Renal pelvis (tissue), 4 donors: ENCODE results near the gene PDS5B. TPM values are rescaled to one million over a fixed set of nuclear protein-coding genes. Genes with fewer than 3 reads are reported as not detected.
"Not testable (repeated sequence)": the region's sequence is repeated elsewhere in the genome, so short reads cannot be mapped to it uniquely, and the experiment has no call there.

Source experiments
- DNase-seq: peaks from one replicate; pipeline ENCODE4 v3.0.0-alpha.2; 2013
- polyA plus RNA-seq, 3 donors: library from polyadenylated mRNA; unstranded; fragments of 120-200 nt; gene quantifications; one replicate each; pipeline ENCODE4 v1.2.1, GENCODE V29; 2013; ENCODE audit not compliant: insufficient read length in 3 of 3

PDS5B gene
- polyA plus RNA-seq, 3 donors, result 64.3 to 71.9 (median 69.1) TPM

DNA sequence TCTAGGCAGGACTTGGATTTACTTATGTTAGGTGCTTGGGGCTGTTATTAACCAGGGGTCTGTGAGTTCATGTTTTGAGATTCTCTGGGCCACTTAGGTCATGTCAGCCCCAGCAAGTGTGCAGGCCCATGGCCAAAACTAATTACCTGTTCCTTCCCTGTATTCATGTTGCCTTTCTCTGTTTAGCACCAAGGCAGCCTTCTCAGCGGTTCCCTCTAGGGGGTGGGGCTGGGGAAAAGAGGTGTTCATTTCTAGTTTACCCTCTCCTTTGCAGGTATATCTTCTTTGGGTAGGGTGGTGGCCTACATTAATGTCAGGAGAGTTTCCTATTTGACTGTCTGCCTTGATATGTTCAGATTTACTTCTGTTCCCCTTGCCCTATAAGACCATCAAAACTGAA is 61.7 kb downstream of the PDS5B start:
- no peak for DNase-seq

DNA sequence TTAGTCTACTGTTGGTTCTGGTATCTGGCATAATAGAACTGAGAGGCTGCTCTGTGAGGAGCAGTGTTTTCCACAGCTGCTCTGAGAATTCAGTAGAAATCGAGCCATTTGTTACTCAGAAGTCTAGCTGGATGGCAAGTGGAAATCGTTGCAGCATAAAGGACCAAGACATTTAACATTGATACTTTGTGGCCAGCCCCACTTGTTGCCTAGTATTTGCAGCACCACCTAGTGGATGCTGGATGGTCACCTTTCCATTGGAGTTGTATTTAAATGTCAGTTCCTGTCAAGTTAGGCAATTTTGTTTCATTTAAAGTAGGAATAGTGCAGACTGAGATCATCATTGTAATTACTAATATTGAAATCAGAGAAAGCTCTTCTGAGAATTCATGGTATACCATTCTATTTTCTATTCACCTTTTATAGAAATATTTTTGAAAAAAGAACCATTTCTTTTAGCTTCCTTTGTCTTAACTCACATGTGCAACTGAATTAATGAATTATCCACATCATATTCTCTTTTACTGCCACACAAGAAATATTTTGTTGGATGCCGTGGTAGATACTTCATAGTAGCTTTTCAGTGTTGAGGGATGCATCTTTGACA is 64.6 kb downstream of the PDS5B start:
- DNase-seq, result peak; percentile 39

DNA sequence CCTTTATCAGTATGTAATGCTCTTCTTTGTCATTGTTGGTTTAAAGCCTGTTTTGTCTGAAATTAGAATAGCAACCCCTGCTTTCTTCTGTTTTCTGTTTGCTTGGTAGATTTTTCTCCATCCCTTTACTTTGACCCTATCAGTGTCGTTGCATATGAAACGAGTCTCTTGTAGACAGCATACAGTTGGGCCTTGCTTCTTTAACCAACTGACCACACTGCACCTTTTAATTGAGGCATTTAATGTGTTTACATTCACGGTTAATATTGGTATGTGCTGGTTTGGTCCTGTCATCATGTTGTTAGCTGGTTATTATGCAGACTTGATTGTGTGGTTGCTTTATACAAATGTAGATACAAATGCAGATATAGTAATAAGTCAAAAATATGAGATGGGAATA is 71.1 kb downstream of the PDS5B start:
- no peak for DNase-seq

DNA sequence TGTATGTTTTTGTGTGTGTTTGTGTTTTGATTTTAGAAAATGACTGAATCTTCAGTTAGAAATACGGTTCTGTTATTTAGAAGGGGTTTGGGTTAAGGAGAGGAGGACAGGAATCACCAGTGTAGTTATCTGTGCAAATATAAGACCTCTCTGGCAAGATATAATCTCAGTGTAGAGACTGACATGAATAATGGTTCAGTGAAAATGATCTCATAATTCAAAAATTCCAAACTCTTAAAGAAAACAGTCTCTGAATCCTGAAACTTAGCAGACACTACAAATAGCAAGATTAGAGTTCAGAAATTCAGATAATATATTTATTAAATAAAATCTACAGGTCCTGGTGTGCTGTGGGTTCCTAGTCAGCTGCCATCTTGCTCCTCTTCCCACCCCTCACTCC is 73.5 kb downstream of the PDS5B start:
- DNase-seq, result no peak

DNA sequence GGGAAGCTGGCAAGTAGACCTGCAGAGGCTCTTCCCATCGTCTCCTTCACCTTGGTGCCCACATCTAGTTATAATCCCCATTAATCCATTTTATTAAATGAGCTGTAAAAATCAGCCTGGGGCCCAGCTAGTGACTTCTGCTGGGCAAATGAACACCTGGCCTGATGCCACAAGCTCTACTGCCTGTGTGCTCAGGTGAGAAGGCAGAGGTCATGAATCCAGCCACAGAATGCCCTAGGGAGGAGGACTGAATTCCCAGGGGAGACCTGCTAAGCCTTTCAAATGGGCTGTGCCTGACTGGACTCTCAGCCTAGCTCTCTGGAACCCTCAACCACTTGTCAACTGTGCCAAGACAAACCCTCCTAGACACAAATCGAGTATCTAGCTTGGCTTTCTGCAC is 74.0 kb downstream of the PDS5B start:
- DNase-seq, result no peak

DNA sequence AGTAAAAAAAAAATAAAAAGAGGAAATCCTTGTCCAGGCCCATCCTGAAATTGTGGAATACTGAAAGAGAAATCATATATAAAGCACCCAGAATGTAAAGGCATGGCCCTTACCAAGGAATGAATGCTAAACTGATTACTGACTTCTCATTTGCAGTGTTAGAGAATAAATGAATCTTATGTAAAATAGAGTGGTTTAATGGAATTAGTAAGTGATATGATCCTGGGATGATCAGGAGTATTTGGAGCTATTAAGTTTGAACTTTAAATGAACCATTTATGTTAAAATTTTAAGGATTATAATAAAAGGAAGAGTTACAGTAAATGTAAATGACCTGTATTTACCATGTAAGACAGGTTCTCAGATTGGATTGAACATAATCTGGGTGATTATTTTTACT is 75.4 kb downstream of the PDS5B start:
- DNase-seq, result no peak

DNA sequence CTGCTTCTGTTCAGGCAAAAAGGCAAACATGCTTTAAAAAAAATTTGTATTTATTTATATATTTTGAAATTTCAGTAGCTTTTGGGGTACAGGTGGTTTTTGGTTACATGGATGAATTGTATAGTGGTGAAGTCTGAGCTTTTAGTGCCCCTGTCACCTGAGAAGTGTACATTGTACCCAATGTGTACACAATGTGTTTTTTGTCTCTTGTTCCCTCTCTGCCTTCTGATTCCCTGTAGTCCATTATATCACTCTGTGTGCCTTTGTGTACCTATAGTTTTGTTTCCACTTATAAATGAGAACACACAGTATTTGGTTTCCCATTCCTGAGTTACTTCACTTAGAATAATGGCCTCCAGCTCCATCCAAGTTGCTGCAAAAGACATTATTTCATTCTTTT is 77.4 kb downstream of the PDS5B start:
- no peak for DNase-seq

DNA sequence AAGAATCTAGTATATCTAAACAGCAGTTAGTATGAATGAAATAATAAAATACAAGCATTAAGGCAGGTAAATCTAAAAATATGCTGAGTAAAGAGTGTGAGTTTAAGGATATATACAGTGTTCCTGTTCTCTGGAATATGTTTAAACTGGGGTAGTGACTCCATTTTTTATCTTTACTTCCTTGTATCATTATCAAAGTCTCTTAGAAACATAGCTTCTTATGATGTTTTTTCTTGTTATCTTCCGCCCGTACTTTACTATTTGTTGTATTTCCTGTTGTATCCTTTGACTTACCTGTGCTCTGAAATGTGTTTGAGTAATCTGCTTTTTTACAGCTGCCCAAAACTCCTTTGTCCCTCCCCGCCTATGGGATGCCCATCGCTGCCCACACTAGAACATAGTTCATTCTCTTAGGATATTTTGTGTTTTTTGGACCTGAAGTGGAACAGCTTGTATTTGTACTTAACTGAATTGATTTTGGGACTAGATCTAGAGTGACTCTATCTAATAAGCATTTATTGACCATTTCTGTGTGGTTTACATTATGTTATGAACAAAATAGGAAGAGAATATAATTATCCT is 80.8 kb downstream of the PDS5B start:
- no peak for DNase-seq

DNA sequence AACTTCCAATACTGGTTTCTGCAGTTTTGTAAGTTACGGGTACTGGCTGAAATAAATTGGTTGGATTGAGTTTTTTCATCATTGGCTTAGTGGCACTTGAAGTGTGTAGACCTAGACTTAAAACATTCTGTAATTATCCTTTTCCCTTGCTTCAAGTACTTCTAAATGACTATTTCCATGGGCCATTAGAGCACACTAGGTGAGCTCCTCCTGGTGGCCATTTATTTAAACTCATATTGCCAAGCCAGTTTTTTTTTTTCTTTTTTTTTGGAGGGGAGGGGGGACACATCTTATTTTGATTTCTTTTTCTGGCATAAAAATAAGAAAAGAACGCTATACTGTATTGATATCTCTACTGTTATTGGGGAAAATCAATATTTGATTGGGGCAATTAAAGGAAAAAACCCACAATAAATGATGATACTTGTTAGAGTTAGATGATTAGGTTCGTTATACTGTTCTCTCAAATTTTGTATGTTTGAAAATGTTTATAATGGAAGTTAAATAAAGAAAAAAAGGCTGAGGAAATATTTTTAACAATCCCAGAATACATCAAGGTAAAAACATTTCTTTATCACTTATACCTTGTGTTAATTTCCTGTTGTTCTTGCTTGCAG is 82.9 kb downstream of the PDS5B start:
- DNase-seq, result peak; percentile 26

DNA sequence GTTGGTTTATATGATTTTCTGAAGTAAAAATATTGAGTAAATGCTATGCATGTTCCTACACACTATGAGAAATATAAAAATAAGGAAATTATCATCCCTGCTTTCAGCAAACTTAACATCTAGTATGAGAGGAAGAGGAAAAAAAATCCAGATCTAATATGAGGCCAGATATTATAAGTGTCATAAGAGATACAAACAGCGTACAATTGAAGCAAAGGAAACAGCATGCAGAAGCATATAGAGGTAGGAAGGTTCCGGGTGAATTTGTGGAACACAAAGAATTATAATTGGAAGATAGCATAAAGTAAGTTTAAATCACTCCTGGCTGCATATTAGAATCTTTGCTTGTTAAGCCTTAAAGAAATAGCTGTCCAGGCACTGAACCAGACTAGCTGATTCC is 88.3 kb downstream of the PDS5B start:
- DNase-seq, result no peak

DNA sequence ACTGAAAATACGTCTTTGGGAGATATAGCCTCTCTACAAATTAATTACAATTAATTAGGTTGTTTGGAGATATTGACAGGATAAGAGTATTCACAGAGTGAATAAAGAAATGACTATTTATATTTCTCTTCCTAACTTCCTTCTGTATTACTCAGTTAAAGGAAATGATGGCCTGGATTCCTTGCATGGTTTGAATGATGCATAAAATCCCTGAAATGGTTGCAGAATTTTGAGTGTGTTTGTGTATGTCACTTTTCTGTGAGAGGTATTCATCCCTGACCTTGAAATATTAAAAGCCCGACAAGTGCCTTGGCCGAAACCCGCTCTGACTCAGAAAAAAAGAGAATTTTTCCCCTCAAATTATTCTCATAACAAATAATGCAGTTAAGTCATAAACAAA is 90.0 kb downstream of the PDS5B start:
- no peak for DNase-seq

DNA sequence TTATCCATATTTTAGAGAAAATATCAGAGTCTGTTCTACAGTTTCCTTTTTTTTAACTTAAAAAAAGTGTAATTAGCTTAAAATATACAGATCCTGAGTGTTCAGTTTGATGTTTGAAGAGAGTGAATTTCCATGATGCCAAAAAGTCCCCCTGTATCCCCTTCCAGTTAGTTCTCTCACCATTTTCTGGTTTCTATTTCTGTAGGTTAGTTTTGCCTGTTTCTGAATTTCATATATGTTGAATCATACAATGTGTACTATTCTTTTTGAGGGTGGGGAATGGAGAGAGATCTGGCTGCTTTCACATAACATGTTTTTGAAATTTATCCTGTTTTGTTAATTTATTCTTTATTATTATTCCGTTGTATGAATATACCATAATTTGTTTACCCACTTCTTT is 95.9 kb downstream of the PDS5B start:
- DNase-seq, result no peak

DNA sequence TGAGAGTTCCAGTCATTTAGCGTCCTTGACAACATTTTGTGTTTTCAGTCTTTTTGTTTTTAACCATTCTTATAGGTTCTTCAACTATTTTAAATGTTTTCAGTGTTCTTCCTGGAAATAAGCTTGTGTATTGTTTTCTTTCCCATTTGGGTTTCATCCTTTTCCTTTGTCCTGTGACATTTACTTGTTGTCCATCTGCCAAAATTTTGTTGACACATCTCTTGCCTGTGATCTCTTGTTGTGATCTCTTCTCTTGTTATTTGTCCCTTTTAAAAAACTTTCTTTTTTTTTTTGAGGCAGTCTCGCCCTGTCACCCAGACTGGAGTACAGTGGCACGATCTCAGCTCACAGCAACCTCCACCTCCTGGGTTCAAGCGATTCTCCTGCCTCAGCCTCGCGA is 96.5 kb downstream of the PDS5B start:
- no peak for DNase-seq

DNA sequence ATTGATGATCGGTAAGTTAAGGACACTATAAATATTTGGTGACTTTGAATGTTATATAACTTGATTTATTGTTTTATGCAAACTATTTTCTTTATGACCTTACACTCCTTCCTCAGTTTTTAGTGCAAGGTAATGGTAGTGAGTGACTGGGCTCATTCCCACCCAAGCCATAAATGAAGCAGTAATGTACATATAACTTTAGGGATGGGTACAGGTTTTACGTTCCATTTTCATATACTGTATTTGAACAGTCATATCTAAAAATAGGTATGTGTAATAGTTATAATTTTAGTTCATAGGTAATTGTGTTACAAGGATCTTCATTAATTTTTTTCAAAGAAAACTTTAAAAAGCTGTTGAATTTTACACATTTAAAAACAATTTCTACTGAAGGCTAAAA is 101.0 kb downstream of the PDS5B start:
- DNase-seq, result no peak

DNA sequence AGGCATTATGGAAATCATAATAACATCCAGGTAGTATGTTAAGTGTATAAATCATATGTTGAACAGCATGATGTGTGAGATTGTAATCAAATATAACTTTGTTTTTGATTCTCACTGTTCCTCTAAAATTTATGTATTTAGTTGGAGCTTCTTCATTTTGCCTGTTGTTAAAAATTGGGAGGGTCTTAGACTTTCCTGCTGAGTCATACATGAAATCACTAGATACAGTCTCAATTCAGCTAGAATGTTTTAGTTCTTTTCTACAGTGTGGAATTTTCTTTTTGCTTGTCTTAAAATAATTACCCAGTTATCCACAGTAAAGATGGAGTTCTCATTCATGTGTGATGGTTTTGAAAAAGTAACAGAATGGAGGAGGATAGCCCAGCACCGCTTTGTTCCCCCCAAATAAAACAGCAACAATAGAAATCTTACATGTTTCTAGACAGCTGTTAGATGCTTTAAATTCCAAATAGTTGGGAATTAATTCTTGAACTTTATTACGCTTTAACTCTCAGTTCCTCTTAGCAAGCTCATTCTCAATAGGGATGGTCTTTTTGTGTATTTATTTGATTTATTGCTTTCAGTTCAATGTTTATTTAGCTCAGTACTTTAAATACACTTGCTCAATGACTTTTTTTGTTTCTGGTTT is 109.5 kb downstream of the PDS5B start:
- no peak for DNase-seq

DNA sequence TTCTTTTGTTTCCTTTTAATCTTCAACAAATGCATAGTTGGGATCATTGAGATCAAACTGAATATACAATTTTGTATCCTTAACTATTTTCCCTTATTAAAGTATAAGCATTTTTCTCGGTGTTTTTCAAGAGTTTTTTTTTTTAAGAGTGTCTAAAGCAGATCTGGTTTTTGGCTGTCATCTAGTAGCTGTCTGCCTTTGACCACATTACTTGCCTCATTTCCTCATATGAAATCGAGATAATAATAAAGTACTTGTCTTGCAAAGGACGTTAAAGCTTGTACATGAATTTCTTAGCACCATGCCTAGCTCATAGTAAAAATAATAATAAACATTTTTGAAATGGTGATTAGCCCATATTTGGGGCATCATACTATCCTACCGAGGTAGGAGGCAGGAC is 121.2 kb downstream of the PDS5B start:
- no peak for DNase-seq

DNA sequence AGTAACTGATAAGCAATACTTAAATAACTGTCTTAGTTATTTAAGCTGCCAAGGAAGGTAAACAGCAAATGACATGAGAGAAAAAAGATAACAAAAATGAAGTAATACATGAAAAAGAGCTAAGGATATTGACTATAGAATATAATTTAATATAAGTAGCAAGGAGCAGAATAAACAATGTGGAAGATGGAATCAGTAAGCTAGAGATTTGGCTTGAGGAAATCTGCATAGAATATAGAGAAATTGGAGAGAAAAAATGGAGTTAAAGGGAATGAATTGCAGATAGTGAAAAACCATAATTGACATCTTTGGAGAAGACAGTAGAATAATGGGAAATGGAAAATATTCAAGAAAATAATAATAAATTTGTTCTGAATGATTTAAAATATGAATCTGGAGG is 127.1 kb downstream of the PDS5B start:
- DNase-seq, result no peak

DNA sequence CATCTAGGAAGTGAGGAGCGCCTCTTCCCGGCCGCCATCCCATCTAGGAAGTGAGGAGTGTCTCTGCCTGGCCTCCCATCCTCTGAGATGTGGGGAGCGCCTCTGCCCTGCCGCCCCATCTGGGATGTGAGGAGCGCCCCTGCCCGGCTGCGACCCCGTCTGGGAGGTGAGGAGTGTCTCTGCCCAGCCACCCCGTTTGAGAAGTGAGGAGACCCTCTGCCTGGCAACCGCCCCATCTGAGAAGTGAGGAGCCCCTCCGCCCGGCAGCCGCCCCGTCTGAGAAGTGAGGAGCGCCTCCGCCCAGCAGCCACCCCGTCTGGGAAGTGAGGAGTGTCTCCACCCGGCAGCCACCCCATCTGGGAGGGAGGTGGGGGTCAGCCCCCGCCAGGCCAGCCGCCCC is 129.9 kb downstream of the PDS5B start:
- not testable (repeated sequence) for DNase-seq

DNA sequence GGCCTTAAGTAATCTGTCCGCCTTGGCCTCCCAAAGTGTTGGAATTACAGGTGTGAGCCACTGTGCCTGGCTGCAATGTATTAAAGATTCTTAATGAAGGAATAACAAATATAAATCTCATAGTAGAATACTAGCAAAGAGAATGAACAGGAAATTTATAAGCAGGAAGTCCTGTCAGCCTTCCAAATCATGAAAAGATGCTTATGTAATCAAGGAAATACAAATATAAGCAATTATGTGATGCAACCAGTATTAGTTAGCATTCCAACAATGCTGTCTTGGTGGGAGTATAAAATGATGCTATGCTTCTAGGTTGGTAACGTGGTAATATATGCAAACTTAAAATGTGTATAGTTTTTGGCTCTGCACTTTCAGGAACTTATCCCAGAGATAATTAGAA is 133.8 kb downstream of the PDS5B start:
- no peak for DNase-seq

DNA sequence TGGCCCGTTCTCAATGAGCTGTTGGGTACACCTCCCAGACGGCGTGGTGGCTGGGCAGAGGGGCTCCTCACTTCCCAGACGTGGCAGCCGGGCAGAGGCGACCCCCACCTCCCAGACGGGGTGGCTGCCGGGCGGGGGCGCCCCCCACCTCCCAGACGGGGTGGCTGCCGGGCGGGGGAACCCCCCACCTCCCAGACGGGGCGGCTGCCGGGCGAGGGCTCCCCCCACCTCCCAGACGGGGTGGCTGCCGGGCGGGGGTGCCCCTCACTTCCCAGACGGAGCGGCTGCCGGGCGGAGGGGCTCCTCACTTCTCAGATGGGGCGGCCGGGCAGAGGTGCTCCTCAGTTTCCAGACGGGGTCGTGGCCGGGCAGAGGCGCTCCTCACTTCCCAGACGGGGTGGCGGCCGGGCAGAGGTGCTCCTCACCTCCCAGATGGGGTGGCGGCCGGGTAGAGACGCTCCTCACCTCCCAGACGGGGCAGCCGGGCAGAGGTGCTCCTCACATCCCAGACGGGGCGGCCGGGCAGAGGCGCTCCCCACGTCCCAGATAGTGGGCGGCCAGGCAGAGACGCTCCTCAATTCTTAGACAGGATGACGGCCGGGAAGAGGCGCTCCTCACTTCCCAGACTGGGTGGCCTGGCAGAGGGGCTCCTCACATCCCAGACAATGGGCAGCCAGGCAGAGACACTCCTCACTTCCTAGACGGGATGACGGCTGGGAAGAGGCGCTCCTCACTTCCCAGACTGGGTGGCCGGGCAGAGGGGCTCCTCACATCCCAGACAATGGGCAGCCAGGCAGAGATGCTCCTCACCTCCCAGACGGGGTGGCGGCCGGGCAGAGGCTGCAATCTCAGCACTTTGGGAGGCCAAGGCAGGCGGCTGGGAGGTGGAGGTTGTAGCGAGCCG is 135.1 kb downstream of the PDS5B start:
- DNase-seq, result not testable (repeated sequence)

DNA sequence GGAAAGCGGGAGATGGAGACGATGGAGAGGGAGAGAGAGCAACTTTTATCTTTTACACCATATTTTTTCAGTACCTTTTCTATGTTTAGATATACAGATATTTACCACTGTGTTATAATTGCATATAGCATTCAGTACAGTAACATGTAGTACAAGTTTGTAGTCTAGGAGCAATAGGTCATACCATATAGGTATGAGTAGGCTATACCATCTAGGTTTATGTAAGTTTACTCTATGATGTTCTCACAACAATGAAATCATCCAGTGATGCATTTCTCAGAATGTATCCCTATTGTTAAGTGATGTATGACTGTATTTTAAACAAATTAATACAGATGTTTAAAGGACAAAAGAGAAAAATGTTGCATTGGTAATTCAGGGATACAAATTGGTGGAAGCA is 136.1 kb downstream of the PDS5B start:
- DNase-seq, result no peak

DNA sequence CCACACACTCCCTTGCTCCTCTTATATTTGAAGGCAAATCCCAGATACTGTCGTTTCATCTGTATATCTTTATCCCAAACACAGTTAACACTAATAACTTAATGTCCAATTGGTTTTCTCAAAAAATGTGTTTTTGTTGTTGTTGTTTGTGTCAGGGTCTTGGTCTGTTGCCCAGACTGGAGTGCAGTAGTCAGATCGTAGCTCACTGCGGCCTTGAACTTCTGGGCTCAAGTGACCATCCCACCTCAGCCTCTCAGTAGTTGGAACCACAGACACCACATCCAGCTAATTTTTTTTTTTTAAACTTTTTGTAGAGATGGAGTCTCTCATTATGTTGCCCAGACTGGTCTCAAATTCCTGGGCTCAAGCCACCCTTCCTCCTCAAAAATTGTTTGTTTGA is 137.7 kb downstream of the PDS5B start:
- DNase-seq, result no peak
